Activated naive CD8-positive, alpha-beta T cell (primary cell): Measurements from ENCODE around the gene SYNPO.

ENCODE experiments used
- H3K27ac Mint-ChIP-seq: one replicate; pipeline ENCODE4 v1.8.0; 2021; ENCODE audit warnings: mixed read lengths
- H3K27me3 Mint-ChIP-seq: one replicate; pipeline ENCODE4 v1.8.0; 2021; ENCODE audit warnings: mixed read lengths
- H3K36me3 Mint-ChIP-seq: one replicate; pipeline ENCODE4 v1.8.0; 2021; ENCODE audit warnings: mixed read lengths
- H3K4me1 Mint-ChIP-seq: one replicate; pipeline ENCODE4 v1.8.0; 2021; ENCODE audit warnings: low read depth, mixed read lengths
- H3K4me3 Mint-ChIP-seq: one replicate; pipeline ENCODE4 v1.8.0; 2021; ENCODE audit warnings: mild to moderate bottlenecking, mixed read lengths
- H3K9me3 Mint-ChIP-seq: one replicate; pipeline ENCODE4 v1.8.0; 2021; ENCODE audit warnings: low read depth, mixed read lengths

Gene SYNPO

GRCh38 chr5:150613991-150614660 is 26.3 kb upstream of the SYNPO start:
- Mint-ChIP-seq H3K4me1 (no peaks in the 10 kb centered on the region), H3K4me3 (no peak overlapping the region), H3K27me3 (no peaks in the 10 kb centered on the region), H3K9me3 (no peaks in the 10 kb centered on the region), H3K27ac (no peak overlapping the region), H3K36me3 (no peaks in the 10 kb centered on the region)

DNA sequence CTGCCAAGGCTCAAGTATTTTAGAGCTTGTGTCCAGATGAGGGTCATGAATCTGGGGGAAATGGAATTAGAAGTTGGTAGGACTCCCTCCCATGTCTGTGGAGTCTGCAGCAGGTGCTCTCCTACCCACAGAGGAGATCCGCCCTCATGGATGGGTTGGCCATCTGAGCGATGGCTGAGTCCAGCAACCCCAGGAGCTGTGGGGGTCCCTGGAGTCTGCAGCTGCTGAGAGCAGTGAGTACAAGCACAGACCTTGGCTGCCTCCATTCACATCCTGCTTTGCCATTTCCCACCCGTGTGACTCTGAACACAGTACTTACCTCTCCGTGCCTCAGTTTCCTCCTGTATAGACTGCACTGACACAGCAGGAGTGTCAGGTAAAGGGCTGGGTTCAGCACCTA is 25.8 kb upstream of the SYNPO start:
- H3K36me3 Mint-ChIP-seq = no peaks in the 10 kb centered on the region
- no peaks in the 10 kb centered on the region for H3K4me1 Mint-ChIP-seq
- no peaks in the 10 kb centered on the region for H3K27me3 Mint-ChIP-seq
- H3K27ac Mint-ChIP-seq = no peak overlapping the region
- H3K9me3 Mint-ChIP-seq = no peaks in the 10 kb centered on the region
- H3K4me3 Mint-ChIP-seq = no peak overlapping the region

- H3K4me1 Mint-ChIP-seq = no peaks in the 10 kb centered on the region
- no peaks in the 10 kb centered on the region for H3K36me3 Mint-ChIP-seq
- no peak overlapping the region for H3K27ac Mint-ChIP-seq
- H3K9me3 Mint-ChIP-seq = no peaks in the 10 kb centered on the region
- no peak overlapping the region for H3K4me3 Mint-ChIP-seq
- no peaks in the 10 kb centered on the region for H3K27me3 Mint-ChIP-seq
Observed at GRCh38 chr5:150615141-150615699, 25.2 kb upstream of the SYNPO start.

DNA sequence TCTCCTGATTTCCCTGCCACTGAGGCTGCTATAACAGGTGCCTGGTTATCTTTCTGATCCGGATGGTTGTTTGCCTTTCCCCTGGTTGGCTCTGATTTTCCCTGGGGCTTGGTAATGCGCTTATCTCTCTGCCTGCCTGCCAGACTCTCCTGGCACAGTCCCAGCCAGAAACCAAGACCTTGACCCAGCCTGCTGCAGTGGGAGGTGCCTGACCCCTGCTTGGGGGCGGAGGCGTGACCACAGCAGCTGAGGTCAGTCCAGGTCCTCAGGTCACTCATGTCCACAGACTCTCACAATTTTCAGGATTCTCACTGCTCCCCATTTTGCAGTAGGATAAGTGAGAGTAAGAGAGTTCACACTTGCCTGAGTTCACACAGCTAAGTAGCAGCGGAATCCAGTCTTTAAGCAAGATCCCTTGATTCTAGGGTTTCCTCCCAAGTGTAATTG is 24.4 kb upstream of the SYNPO start:
- Mint-ChIP-seq H3K4me1 (no peaks in the 10 kb centered on the region), H3K27me3 (no peaks in the 10 kb centered on the region), H3K9me3 (no peaks in the 10 kb centered on the region), H3K36me3 (no peaks in the 10 kb centered on the region), H3K4me3 (no peak overlapping the region), H3K27ac (no peak overlapping the region)

GRCh38 chr5:150616506-150616905 is 24.0 kb upstream of the SYNPO start:
- Mint-ChIP-seq H3K27ac (no peak overlapping the region), H3K4me1 (no peaks in the 10 kb centered on the region), H3K9me3 (no peaks in the 10 kb centered on the region), H3K4me3 (no peak overlapping the region), H3K27me3 (no peaks in the 10 kb centered on the region), H3K36me3 (no peaks in the 10 kb centered on the region)

DNA sequence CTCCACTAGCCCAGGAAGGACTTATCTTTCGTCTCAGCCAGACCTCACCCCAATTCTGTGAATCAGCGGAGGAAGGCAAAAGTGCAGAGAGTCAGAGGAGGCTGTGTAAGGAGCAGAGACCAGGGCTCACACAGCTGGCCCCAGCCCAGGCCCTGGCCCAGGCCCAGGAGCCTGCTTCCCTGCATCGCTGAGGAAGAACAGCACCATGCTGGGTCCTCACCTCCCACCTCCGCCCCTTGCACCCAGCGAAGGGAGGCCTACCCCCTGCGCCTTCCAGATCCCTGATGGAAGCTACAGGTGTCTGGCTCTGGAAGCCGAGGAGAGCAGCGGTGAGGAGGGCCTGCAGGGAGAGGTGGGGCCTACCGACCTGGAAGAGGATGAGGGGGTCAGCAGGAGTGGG is 22.3 kb upstream of the SYNPO start:
- Mint-ChIP-seq H3K27ac (no peak overlapping the region), H3K27me3 (no peaks in the 10 kb centered on the region), H3K4me3 (no peak overlapping the region), H3K9me3 (no peaks in the 10 kb centered on the region), H3K4me1 (peaks cover 5% of the 10 kb centered on the region), H3K36me3 (no peaks in the 10 kb centered on the region)

GRCh38 chr5:150618588-150619281 is 21.7 kb upstream of the SYNPO start:
- Mint-ChIP-seq H3K4me3 (no peak overlapping the region), H3K27ac (peak overlapping the region; percentile 22), H3K9me3 (no peaks in the 10 kb centered on the region), H3K4me1 (peaks cover 11% of the 10 kb centered on the region), H3K36me3 (no peaks in the 10 kb centered on the region), H3K27me3 (no peaks in the 10 kb centered on the region)

- Mint-ChIP-seq H3K4me3 (no peak overlapping the region), H3K27me3 (peaks cover 6% of the 10 kb centered on the region), H3K36me3 (no peaks in the 10 kb centered on the region), H3K4me1 (peaks cover 18% of the 10 kb centered on the region), H3K27ac (no peak overlapping the region), H3K9me3 (no peaks in the 10 kb centered on the region)
Observed at GRCh38 chr5:150619359-150620230, 20.9 kb upstream of the SYNPO start.

GRCh38 chr5:150621301-150621700 is 19.2 kb upstream of the SYNPO start:
- Mint-ChIP-seq H3K36me3 (no peaks in the 10 kb centered on the region), H3K4me1 (peaks cover 20% of the 10 kb centered on the region), H3K27me3 (peaks cover 7% of the 10 kb centered on the region), H3K4me3 (no peak overlapping the region), H3K27ac (no peak overlapping the region), H3K9me3 (no peaks in the 10 kb centered on the region)

DNA sequence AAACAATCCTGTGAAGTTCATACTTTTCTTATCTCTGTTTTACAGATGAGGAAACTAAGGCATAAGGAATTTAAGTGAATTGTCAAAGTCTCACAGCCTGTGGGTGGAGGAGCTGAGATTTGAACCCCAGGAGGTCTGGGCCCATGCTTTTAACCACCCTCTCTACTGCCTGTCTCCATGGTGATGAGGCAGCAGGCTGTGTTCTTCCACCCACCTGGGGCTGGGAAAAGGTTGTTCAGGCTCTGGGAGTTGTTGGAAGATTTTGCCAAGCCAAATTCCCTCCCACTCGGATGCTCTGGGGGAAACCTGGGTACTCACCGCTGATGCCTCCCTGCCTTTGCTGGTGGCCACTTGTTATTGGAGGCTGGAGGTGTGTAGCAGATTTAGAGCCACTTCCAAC is 18.3 kb upstream of the SYNPO start:
- no peak overlapping the region for H3K27ac Mint-ChIP-seq
- H3K4me1 Mint-ChIP-seq = peaks cover 22% of the 10 kb centered on the region
- no peaks in the 10 kb centered on the region for H3K36me3 Mint-ChIP-seq
- no peaks in the 10 kb centered on the region for H3K9me3 Mint-ChIP-seq
- no peak overlapping the region for H3K4me3 Mint-ChIP-seq
- H3K27me3 Mint-ChIP-seq = peaks cover 10% of the 10 kb centered on the region

DNA sequence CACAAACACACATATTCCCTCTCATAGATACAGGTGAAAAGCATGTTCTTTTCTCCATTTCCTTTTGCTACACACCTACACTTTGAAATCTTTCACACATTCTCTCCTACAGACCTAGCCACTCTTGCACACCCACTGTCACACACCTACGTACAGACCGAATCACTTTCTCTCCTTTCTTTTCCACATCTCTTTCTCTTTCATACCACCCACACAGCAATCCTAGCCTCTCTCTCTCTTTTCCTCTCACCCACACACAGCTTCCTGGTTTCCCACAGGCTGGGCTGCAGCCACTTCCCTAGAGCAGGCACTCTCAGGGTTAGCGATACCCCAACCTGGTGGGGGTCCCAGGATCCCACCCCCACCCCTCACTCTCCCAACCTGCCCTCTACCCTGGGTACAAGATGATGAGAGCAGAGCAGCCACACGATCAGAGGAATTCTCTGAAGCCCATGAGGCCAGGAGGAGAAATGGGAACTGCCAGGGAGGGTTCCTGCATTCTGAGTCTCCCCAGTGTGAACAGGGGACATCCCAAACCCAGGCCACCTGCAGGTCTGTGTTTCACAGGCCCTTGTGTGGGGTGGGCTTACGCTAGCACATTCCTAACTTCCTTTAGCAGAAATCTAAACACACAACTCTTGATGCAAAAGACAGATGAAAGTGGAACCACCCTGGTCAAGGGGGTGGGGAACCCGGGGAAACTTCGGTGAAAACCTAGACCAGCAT is 17.1 kb upstream of the SYNPO start:
- Mint-ChIP-seq H3K4me3 (peak overlapping the region; percentile 86), H3K27ac (no peak overlapping the region), H3K9me3 (no peaks in the 10 kb centered on the region), H3K27me3 (peaks cover 11% of the 10 kb centered on the region), H3K36me3 (no peaks in the 10 kb centered on the region), H3K4me1 (peaks cover 22% of the 10 kb centered on the region)

GRCh38 chr5:150623878-150624216 is 16.6 kb upstream of the SYNPO start:
- H3K4me1 Mint-ChIP-seq = peaks cover 22% of the 10 kb centered on the region

GRCh38 chr5:150624334-150625163 is 15.9 kb upstream of the SYNPO start:
- Mint-ChIP-seq H3K4me3 (peak overlapping the region; percentile 86), H3K27me3 (peaks cover 13% of the 10 kb centered on the region), H3K4me1 (peaks cover 22% of the 10 kb centered on the region), H3K9me3 (no peaks in the 10 kb centered on the region), H3K36me3 (no peaks in the 10 kb centered on the region), H3K27ac (no peak overlapping the region)

More at GRCh38 chr5:150623878-150624216, 16.6 kb upstream of the SYNPO start:
- H3K27me3 Mint-ChIP-seq = peaks cover 13% of the 10 kb centered on the region
- no peak overlapping the region for H3K27ac Mint-ChIP-seq
- H3K4me3 Mint-ChIP-seq = peak overlapping the region; percentile 86
- H3K9me3 Mint-ChIP-seq = no peaks in the 10 kb centered on the region
- no peaks in the 10 kb centered on the region for H3K36me3 Mint-ChIP-seq

DNA sequence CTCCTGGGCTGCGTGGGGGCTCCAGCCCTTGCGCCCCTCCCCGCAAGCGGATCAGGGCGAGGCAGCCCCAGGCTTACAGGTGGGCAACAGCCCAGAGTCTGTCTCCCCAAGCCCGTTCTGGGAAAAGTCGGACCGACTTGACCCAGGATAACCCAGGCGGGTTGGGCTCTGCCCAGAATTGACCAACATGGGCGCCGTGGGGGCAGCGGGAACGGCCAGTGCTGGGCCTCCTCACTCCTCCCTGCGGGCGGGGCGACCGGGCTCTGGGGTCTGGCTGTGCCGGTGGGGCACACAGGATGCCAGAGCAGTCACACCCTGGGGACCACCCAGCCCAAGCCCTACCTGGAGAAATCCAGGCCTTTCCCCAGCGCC is 15.3 kb upstream of the SYNPO start:
- Mint-ChIP-seq H3K27ac (no peak overlapping the region), H3K4me3 (no peak overlapping the region), H3K36me3 (no peaks in the 10 kb centered on the region), H3K4me1 (peaks cover 22% of the 10 kb centered on the region), H3K9me3 (no peaks in the 10 kb centered on the region), H3K27me3 (peaks cover 13% of the 10 kb centered on the region)
